ENCODE measurements around the gene TRAF2. TPM values are rescaled to one million over a fixed set of nuclear protein-coding genes. Genes with fewer than 3 reads are reported as not detected.
"Not testable (repeated sequence)": the region's sequence is repeated elsewhere in the genome, so short reads cannot be mapped to it uniquely, and the experiment has no call there.

TRAF2 gene
- 40.9 and 48.6 TPM in 2 replicates for total RNA-seq (2014; rRNA removed; shearing (Covaris generic))

GRCh38 chr9:136885950-136886578, at the start of gene TRAF2:
Gene TRAF2 (plus strand): TSS chr9:136886516. CDS start chr9:136898741, 12,225 bp downstream.
- Histone ChIP-seq H3K27me3 (ENCODE audit: control insufficient read depth, insufficient read depth, low read length) (no peaks in the 10 kb centered on the region), H3K36me3 (replicated peaks; ENCODE audit: control insufficient read depth, insufficient read depth, low read length) (no peaks in the 10 kb centered on the region; the same call in 1 of the 2 replicates)
- peak; percentile 100 for DNase-seq

GRCh38 chr9:136837146-136837855, 49.0 kb upstream of the TRAF2 start:
- no peak overlapping the region for H3K4me3 ChIP-seq (ENCODE audit: insufficient read depth, low read depth, low read length)
- DNase-seq = no peak
- H3K36me3 ChIP-seq (replicated peaks; ENCODE audit: control insufficient read depth, insufficient read depth, low read length) = peaks cover 8% of the 10 kb centered on the region
- no peaks in the 10 kb centered on the region for H3K27me3 ChIP-seq (ENCODE audit: control insufficient read depth, insufficient read depth, low read length)

More at GRCh38 chr9:136885950-136886578, at the start of gene TRAF2:
- H3K4me3 ChIP-seq (ENCODE audit: insufficient read depth, low read depth, low read length) = peak within 1 kb of the TSS; percentile 96

GRCh38 chr9:136837856-136838277, 48.4 kb upstream of the TRAF2 start:
- not testable (repeated sequence) for DNase-seq; H3K36me3 ChIP-seq (replicated peaks; ENCODE audit: control insufficient read depth, insufficient read depth, low read length); H3K4me3 ChIP-seq (ENCODE audit: insufficient read depth, low read depth, low read length); H3K27me3 ChIP-seq (ENCODE audit: control insufficient read depth, insufficient read depth, low read length)

- Histone ChIP-seq H3K27me3 (ENCODE audit: control insufficient read depth, insufficient read depth, low read length) (no peaks in the 10 kb centered on the region), H3K4me3 (ENCODE audit: insufficient read depth, low read depth, low read length) (no peak overlapping the region), H3K36me3 (replicated peaks; ENCODE audit: control insufficient read depth, insufficient read depth, low read length) (peaks cover 7% of the 10 kb centered on the region)
- no peak for DNase-seq
These were observed 47.7 kb upstream of the TRAF2 start for GRCh38 chr9:136838314-136839228.

GRCh38 chr9:136839229-136840139, 46.8 kb upstream of the TRAF2 start:
- H3K4me3 ChIP-seq (ENCODE audit: insufficient read depth, low read depth, low read length) = no peak overlapping the region

GRCh38 chr9:136840140-136840876, 46.0 kb upstream of the TRAF2 start:
- H3K4me3 ChIP-seq (ENCODE audit: insufficient read depth, low read depth, low read length) = no peak overlapping the region
- no peaks in the 10 kb centered on the region for H3K27me3 ChIP-seq (ENCODE audit: control insufficient read depth, insufficient read depth, low read length)
- H3K36me3 ChIP-seq (replicated peaks; ENCODE audit: control insufficient read depth, insufficient read depth, low read length) = peaks cover 7% of the 10 kb centered on the region
- DNase-seq = peak; percentile 90

More at GRCh38 chr9:136839229-136840139, 46.8 kb upstream of the TRAF2 start:
- no peak for DNase-seq
- peaks cover 7% of the 10 kb centered on the region for H3K36me3 ChIP-seq (replicated peaks; ENCODE audit: control insufficient read depth, insufficient read depth, low read length)
- no peaks in the 10 kb centered on the region for H3K27me3 ChIP-seq (ENCODE audit: control insufficient read depth, insufficient read depth, low read length)

GRCh38 chr9:136840877-136841645, 45.3 kb upstream of the TRAF2 start:
- Histone ChIP-seq H3K27me3 (ENCODE audit: control insufficient read depth, insufficient read depth, low read length) (no peaks in the 10 kb centered on the region; the same call in 1 of the 2 replicates), H3K36me3 (replicated peaks; ENCODE audit: control insufficient read depth, insufficient read depth, low read length) (peaks cover 7% of the 10 kb centered on the region), H3K4me3 (ENCODE audit: insufficient read depth, low read depth, low read length) (no peak overlapping the region)
- DNase-seq = no peak

- H3K27me3 ChIP-seq (ENCODE audit: control insufficient read depth, insufficient read depth, low read length); H3K4me3 ChIP-seq (ENCODE audit: insufficient read depth, low read depth, low read length); H3K36me3 ChIP-seq (replicated peaks; ENCODE audit: control insufficient read depth, insufficient read depth, low read length); DNase-seq: not testable (repeated sequence)
These were observed 44.5 kb upstream of the TRAF2 start for GRCh38 chr9:136841646-136842379.

GRCh38 chr9:136842380-136842948, 43.9 kb upstream of the TRAF2 start, which contains the start of gene AJM1:
Gene AJM1 (plus strand): TSS chr9:136842478. CDS start chr9:136844415, 1,937 bp downstream.
- H3K36me3 ChIP-seq (replicated peaks; ENCODE audit: control insufficient read depth, insufficient read depth, low read length); H3K27me3 ChIP-seq (ENCODE audit: control insufficient read depth, insufficient read depth, low read length): not testable (repeated sequence)
- peak; percentile 94 for DNase-seq
- H3K4me3 ChIP-seq (ENCODE audit: insufficient read depth, low read depth, low read length) = peak within 1 kb of the TSS; percentile 16; the same call in 1 of the 2 replicates

GRCh38 chr9:136843159-136843800, 43.0 kb upstream of the TRAF2 start:
- H3K36me3 ChIP-seq (replicated peaks; ENCODE audit: control insufficient read depth, insufficient read depth, low read length); H3K27me3 ChIP-seq (ENCODE audit: control insufficient read depth, insufficient read depth, low read length); H3K4me3 ChIP-seq (ENCODE audit: insufficient read depth, low read depth, low read length); DNase-seq: not testable (repeated sequence)

Data from H7 (cell line).